Glomerular visceral epithelial cell (primary cell): ENCODE data around the gene MEX3D.
A peak's percentile ranks its signal among the peaks of the same experiment; 100 is the strongest.
"Not testable (repeated sequence)": the region's sequence is repeated elsewhere in the genome, so short reads cannot be mapped to it uniquely, and the experiment has no call there.

Experiments
- DNase-seq: peaks from one replicate; pipeline ENCODE4 v3.0.0-alpha.2; 2016; ENCODE audit errors: extremely low spot score

Gene MEX3D

DNA sequence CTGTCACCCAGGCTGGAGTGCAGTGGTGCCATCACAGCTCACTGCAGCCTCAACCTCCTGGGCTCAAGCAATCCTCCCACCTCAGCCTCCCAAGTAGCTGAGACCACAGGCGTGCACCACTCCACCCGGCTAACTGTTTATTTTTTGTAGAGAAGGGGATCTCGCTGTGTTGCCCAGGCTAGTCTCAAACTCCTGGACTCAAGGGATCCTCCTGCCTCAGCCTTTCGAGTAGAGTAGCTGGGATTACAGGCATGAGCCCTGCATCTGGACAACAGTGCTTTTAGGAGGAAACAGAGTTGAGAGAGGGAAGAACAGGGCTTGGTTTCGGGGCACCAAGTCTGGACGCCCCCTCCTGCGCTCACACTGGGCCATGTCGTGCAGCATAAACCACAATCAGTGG is 48.3 kb downstream of the MEX3D start:
- not testable (repeated sequence) for DNase-seq

DNA sequence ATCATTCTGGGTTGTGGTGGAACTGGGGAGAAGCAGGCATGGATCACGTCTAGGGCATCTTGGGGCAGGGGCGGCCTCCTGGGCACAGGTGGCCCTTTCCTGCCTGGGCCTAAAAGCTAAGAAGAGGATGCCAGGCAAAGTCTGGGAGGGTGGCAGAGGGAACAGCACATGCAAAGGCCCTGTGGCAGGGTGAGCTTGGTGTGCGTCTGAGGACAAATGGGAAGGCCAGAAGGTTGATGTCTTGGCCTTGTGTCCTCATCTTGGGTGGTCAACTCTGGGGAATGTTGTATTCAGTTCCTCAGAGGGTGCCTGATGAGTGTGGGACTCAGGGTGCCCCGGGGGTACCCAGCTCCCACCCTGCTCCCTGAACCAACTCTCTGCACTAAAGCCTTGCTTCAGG is 49.7 kb downstream of the MEX3D start:
- no peak for DNase-seq

- no peak for DNase-seq
Observed at GRCh38 chr19:1516395-1516753, 51.8 kb downstream of the MEX3D start.

DNA sequence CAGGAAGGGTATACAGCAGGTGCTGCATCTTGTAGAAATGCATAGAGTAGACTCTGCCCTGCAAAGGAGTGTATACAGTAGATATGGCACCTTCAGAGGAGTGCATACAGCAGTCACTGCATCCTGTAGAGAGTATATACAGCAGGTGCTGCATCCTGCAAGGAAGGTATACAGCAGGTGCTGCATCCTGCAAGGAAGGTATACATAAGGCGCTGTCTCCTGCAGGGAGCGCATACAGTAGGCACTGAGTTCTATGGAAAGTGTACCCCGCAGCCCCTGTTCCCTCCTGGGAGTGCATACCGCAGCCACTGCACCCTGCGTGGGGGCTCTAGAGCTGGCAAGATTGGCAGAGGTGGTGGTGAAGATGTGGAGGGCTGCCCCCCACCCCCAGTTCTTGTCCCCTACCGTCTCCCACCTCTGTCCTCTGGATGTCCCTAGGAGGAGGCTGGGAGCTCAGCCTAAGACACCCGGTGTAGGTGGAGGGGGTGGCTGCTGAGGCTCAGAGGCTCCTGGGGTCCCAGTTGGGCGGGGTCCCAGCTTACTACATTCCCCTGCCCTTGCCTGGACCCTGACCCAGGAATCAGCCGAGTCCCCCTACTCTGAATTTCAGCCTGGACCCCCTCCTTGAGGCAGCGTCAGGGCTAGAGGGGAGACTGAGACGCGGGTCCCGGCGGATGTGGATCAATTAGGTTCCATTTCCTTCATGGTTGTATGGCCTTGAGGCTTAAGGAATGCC is 53.0 kb downstream of the MEX3D start:
- DNase-seq: no peak

DNA sequence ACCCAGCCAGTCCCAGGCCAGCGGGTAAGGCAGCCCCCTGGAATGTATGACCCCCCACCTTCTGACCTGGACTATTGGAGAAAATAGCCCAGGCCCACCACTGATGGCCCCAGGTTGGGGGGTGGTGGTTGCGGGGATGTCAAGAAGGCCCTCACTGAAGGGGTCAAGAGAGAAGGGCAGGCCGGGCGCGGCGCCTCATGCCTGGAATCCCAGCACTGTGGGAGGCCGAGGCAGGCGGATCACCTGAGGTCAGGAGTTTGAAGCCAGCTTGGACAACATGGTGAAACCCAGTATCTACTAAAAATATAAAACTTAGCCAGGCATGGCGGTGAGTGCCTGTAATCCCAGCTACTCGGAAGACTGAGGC is 53.8 kb downstream of the MEX3D start:
- no peak for DNase-seq

DNA sequence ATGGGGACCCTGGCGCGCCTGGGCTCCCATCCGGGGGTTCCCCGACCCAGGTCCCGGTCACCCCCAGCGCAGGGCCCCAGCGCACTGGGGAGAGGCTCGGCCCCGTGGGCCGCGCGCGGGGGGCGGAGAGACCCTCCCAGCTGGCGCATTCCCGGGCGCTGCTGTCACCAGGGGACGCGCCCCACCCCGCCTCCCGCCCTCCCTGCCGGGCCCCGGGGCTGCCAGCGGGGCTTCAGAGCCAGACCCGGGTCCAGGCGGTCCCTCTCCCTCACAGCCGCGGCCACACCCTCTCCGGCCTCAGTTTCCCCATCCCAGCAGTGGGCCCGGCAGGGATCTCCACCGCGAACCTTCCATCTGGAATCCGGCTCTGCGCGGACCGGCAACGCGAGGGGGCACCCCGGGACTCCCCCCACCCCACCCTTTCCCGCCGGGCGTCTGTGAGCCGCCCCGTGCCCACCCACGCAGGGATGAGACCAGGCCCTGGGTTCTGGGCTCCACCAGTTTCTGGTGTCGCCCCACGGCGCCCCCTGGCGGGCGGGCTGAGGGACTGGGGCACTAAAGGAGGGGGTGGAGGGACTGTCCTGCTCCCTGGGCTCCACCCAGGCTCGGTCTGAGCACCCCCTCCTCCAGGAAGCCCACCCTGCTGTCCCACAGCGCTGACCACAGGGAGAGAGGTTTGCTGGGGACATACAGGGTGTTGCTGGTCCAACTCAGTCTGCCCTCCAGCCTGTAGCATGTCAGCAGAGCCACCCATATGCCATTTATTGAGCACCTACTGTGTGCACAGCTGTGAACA is 54.4 kb downstream of the MEX3D start:
- DNase-seq: peak; percentile 59

DNA sequence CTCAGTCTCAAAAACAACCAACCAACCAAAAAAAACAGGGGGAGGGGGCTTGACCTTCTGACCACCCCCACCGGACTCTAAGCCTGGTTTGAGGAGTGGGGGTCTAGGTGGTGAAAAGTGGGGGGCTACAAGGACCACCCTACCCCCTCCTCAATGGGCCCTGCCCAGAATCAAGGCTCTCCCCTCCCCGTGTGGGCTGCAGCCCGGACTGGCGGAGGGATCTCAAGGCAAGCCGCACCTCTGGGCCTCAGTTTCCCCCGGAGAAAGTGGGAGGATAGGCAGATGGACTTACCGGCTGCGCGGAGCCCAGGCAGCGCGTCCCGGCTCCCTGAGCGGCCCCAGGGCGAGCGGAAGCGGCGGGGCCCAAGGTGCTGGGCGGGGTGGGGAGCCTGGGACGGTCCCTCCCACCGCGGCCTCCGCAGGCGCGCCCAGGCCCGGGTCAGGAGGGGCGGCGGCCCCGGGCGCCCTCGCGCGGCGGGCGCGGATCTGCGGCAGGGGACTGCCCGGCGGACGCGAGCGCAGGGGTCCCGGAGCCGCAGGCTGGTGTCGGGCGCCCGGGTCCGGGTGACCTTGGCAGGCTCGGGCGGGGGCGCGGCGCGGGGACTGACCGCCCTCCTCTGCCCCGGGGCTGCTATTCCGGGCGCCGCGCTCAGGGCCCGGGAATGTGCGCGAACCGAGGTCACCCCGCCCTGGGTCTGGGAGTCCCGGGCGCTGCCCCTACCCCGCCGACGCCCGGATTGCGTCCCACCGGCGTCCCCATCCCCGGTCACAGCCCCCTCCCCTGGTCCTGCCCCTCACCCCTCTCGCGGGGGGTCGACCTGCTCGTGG is 55.2 kb downstream of the MEX3D start, which contains the start of gene ADAMTSL5:
Gene ADAMTSL5 (minus strand): TSS at position 349 of the 828 bp plus-strand sequence. CDS start 2,076 bp downstream, outside the sequence.
- peak; percentile 77 for DNase-seq

DNA sequence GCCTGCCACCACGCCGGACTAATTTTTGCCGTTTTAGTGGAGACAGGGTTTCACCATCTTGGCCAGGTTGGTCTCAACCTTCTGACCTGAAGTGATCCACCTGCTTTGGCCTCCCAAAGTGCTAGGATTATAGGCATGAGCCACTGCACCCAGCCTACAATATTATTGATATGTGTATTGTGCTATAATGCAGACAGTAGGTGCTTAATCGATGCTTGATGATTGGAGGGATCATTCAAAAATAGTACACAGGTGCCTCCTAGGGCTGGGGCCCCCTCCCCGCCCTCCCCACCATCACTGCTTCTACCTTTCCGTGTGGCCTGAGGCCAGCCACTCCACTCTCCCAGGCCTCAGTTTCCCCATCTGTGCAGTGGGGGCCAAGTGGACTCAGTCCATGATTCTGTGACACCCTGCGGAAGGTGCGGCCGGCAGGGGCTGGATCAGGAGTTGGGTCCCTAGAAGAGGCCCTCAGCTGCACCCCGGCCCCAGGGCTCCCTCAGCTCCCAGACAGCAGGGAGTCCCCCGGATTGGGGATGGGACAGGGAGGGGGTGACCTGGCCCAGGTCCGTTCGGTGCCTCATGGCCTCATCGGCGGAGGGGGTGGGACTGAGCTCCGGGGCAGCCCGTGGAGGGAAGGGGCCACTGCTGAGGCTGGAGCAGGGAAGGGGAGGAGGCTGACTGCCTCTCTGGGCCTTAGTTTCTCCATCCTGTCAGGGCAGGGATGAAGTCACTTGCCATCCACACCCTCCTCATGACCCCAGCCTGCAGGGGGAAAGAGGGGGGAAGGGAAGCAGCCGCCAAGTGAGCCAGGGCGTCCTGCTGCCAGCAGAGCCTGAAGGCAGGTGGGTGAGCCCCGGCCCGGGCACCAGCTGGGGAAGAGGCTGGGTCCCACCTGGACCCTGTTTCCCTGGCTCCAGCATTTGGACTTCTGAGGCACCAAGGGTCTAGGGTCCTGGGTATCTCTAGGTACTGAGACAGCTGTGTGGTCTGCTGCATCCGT is 56.5 kb downstream of the MEX3D start:
- DNase-seq: no peak

DNA sequence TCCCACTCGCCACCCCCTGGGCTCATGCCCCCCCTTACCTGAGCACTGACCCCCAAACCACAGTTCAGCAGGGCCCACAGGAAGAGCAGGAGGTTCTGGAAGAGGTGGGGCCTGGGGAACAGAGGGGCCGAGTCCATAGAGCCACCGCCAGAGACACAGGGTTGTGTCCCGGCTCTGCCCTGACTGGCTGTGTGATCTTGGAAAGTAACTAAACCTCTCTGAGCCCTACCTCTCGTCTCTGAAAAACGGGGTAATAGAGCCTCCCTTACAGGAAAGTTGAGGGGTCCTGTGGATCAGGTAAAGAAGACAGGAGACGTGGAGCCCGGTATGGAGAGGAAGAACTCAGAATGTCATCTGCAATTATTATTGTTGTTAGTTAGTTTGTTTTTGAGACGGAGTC is 57.3 kb downstream of the MEX3D start:
- DNase-seq: no peak

DNA sequence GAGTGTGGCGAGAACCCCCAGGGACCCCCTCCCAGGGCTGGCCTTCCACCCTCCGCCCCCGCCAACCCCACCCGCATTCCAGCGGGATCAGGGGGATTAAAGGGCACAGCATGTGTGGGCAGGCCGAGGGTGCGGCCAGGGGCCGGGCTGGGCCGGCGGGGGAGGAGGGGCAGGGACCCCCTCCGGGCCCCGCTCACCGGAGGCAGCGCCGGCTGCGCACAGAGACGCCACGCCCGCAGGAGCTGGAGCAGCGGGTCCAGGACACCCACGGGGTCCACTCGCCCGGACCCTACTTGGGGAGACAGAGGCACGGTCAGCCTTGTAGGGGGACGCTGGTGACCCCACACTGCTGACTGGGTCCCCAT is 57.7 kb downstream of the MEX3D start:
- DNase-seq: no peak

DNA sequence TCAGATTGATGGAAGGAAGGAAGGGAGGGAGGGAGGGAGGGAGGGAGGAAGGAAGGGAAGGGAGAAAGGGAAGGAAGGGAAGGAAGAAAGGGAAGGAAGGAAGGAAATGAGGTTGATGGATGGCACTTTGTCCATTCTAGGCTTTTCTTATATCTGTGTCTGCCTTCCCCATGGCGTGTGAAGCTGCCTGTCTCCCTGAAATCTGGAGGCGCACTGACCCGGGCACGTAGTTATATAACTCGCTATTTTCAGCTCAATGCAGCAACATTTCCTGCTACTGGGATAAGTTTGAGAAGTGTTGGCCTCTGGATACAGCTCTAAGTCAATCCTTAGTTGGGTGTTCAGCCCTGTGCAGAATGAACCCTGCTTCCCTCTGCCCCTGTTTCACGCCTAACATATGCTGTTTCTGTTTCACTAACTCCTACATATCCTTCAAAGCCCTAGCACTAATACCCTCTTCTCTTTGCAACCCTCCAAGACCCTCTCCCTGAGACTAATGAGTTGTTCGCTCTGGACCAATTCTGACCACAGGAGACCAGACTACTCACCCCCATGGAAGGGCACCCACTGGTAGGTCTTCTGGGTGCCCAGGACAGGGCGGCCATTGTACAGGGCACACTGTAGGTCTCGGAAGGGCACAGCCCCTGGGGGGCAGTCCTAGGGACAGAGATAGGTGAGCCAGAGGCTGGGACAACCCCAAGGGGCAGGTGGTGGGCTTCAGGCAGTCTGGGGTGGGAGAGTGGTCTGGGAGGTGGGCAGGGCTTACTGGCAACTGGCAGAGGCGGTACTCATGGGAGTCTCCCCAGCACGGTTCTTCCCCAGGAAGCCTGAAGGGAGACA is 58.3 kb downstream of the MEX3D start:
- no peak for DNase-seq

DNA sequence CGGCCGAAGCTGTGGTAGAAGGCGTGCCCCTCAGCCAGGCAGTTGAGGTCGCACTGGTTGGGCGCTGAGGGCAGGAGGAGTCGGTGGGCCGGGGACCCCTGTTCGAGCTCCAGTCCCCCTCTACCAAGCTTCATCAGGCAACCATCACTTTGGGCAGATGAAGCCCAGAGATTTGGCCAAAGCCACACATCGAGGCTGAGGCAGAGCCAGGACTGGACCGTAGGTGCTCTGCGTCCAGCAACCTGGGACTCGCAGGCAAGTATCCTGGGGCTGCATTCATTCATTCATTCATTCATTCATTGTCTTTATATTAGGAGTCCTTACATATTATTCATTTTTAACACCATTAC is 59.6 kb downstream of the MEX3D start:
- DNase-seq: no peak

GRCh38 chr19:1507763-1508506 is 60.2 kb downstream of the MEX3D start:
- peak; percentile 76 for DNase-seq

DNA sequence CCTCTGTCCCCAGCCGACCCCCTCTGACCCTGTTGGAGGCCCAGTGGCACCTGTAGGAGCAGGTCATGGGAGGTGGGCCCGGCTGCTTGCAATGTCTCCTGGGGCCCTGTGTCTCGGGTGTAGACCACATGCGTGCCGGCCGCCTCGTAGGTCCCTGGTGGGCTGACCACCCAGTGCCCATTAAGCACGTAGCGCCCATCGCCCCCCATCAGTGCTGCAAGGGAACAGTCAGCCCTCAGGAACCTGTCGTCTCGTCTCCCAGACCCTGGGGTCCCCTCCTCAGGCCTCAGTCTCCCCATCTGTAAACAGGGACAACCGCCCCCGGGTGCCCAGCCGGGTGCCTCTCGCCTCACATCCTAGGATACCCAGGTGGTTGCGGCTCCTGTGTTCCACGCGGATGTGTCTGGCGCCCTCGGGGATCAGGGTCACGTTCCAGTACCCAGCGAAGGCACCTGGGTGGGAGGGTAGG is 60.9 kb downstream of the MEX3D start:
- no peak for DNase-seq

- no peak for DNase-seq
Observed at GRCh38 chr19:1505991-1506881, 61.9 kb downstream of the MEX3D start.

GRCh38 chr19:1505012-1505411 is 63.1 kb downstream of the MEX3D start:
- no peak for DNase-seq
